HepG2 (cell line): ENCODE measurements around the gene FOXD1. TPM values are rescaled to one million over a fixed set of nuclear protein-coding genes. Genes with fewer than 3 reads are reported as not detected.

ENCODE experiments used
- BCLAF1 ChIP-seq: fragments of 450-650 bp; IDR thresholded peaks from 2 replicates; pipeline ENCODE4 v1.6.1; 2017; ENCODE audit warnings: mild to moderate bottlenecking
- BORCS8-MEF2B ChIP-seq: sonication (generic); formaldehyde crosslinking; IDR thresholded peaks from 2 replicates; pipeline ENCODE4 v1.8.0; 2022; ENCODE audit warnings: mild to moderate bottlenecking, missing genetic modification reagents
- CHD4 ChIP-seq: fragments of 200-600 bp; sonication (generic); IDR thresholded peaks from 2 replicates; pipeline ENCODE4 v1.7.0; 2017; ENCODE audit warnings: mild to moderate bottlenecking, low read length, borderline replicate concordance
- HIC2 ChIP-seq: sonication (generic); formaldehyde crosslinking; IDR thresholded peaks from 2 replicates; pipeline ENCODE4 v1.9.0; 2022; ENCODE audit warnings: low read depth, missing genetic modification reagents
- HNF1B ChIP-seq: sonication (generic); formaldehyde crosslinking; IDR thresholded peaks from 2 replicates; pipeline ENCODE4 v1.5.1; 2020; ENCODE audit warnings: mild to moderate bottlenecking, moderate library complexity, missing genetic modification reagents
- NFIB ChIP-seq: sonication (generic); formaldehyde crosslinking; IDR thresholded peaks from 2 replicates; pipeline ENCODE4 v1.9.0; 2021; ENCODE audit warnings: missing genetic modification reagents, mild to moderate bottlenecking, borderline replicate concordance
- PLSCR1 ChIP-seq: sonication (generic); formaldehyde crosslinking; IDR thresholded peaks from 2 replicates; pipeline ENCODE4 v1.5.0; 2020; ENCODE audit warnings: missing genetic modification reagents, mild to moderate bottlenecking, borderline replicate concordance
- ZFAT ChIP-seq: sonication (generic); formaldehyde crosslinking; conservative IDR thresholded peaks from 2 replicates; pipeline ENCODE4 v1.8.1; 2023; ENCODE audit warnings: missing genetic modification reagents, inconsistent platforms
- ZNF33B ChIP-seq: sonication (generic); formaldehyde crosslinking; IDR thresholded peaks from 2 replicates; pipeline ENCODE4 v1.5.1; 2020; ENCODE audit warnings: mild to moderate bottlenecking, missing genetic modification reagents
- ZNF687 ChIP-seq: sonication (generic); formaldehyde crosslinking; IDR thresholded peaks from 2 replicates; pipeline ENCODE4 v1.5.1; 2020; ENCODE audit warnings: mild to moderate bottlenecking, missing genetic modification reagents, moderate library complexity
- ZNF710 ChIP-seq: sonication (generic); formaldehyde crosslinking; IDR thresholded peaks from 2 replicates; pipeline ENCODE4 v1.5.0; 2020; ENCODE audit warnings: mild to moderate bottlenecking, missing genetic modification reagents, borderline replicate concordance
- ZNF777 ChIP-seq: sonication (generic); formaldehyde crosslinking; IDR thresholded peaks from 2 replicates; pipeline ENCODE4 v1.4.0; 2020; ENCODE audit warnings: missing genetic modification reagents
- polyA plus RNA-seq, 8 experiments: library from polyadenylated mRNA; depleted of rRNA in 3 of 8; stranded (reverse) in 7 of 8; unstranded in 1 of 8; fragments of >200 nt; fragmentation: Illumina TruSeq in 4 of 8; extraction: Trizol in 4 of 8; gene quantifications; 2 replicates each; pipeline versions ENCODE4 v1.2.1 to v1.2.3, GENCODE V29; 2011 to 2016; ENCODE audit warnings: low read depth in 4 of 8, missing spikeins in 1 of 8, mixed read lengths in 1 of 8; ENCODE audit not compliant: insufficient read depth in 1 of 8
- total RNA-seq, 5 experiments: library from RNA; depleted of rRNA; stranded (reverse); fragments of >200 nt; fragmentation: Illumina TruSeq; extraction: Trizol; gene quantifications; 2 replicates each; pipeline ENCODE4 v1.2.3, GENCODE V29; 2016; ENCODE audit warnings: low read depth in 1 of 5

The FOXD1 gene
- total and polyA plus RNA-seq, 2 of the 13 experiments (the other 11 are each of a cell fraction or from before 2014, with no cell fraction given), result 0.04 to 0.05 TPM

- TF ChIP-seq BCLAF1 (no peak), PLSCR1 (CRISPR knock-in tag) (no peak), ZNF33B (0 out of 2 replicates have a peak, but pooled peaks have one; percentile 69), ZNF687 (CRISPR knock-in tag) (peak; percentile 91), ZNF777 (CRISPR knock-in tag) (peak; percentile 98), HNF1B (no peak), NFIB (CRISPR knock-in tag) (no peak), BORCS8-MEF2B (CRISPR knock-in tag) (no peak), HIC2 (CRISPR knock-in tag) (no peak), ZNF710 (CRISPR knock-in tag) (no peak), ZFAT (peak; percentile 69; the same call in 1 of the 2 replicates), CHD4 (no peak)
Observed at GRCh38 chr5:73436535-73437100, 12.0 kb downstream of the FOXD1 start (continued).
